ENCODE results near the gene PAX7.

Gene PAX7

GRCh38 chr1:18769140-18769539, 138.5 kb downstream of the PAX7 start:
- DNase-seq: no peak

- no peak for DNase-seq
Measured at GRCh38 chr1:18770799-18771198, 140.2 kb downstream of the PAX7 start.

- DNase-seq: no peak
Measured at GRCh38 chr1:18773753-18774152, 143.1 kb downstream of the PAX7 start.

- no peak for DNase-seq
Measured at GRCh38 chr1:18775341-18775740, 144.7 kb downstream of the PAX7 start.

GRCh38 chr1:18776777-18777176, 146.1 kb downstream of the PAX7 start:
- DNase-seq: no peak

GRCh38 chr1:18778437-18778836, 147.8 kb downstream of the PAX7 start:
- no peak for DNase-seq

GRCh38 chr1:18781031-18781430, 150.4 kb downstream of the PAX7 start:
- no peak for DNase-seq

GRCh38 chr1:18783705-18784481, 153.2 kb downstream of the PAX7 start:
- DNase-seq: no peak

- DNase-seq: no peak
Measured at GRCh38 chr1:18784482-18784831, 153.8 kb downstream of the PAX7 start.

- DNase-seq: no peak
Measured at GRCh38 chr1:18786149-18786548, 155.5 kb downstream of the PAX7 start.

- no peak for DNase-seq
Measured at GRCh38 chr1:18787825-18788385, 157.3 kb downstream of the PAX7 start.

GRCh38 chr1:18789246-18789645, 158.6 kb downstream of the PAX7 start:
- DNase-seq: no peak

- no peak for DNase-seq
Measured at GRCh38 chr1:18792747-18793146, 162.1 kb downstream of the PAX7 start.

- DNase-seq: no peak
Measured at GRCh38 chr1:18793164-18793563, 162.5 kb downstream of the PAX7 start.

GRCh38 chr1:18794051-18794450, 163.4 kb downstream of the PAX7 start:
- DNase-seq: no peak

GRCh38 chr1:18794561-18794960, 163.9 kb downstream of the PAX7 start:
- no peak for DNase-seq

GRCh38 chr1:18795002-18795689, 164.5 kb downstream of the PAX7 start:
- DNase-seq: no peak

- DNase-seq: no peak
Measured at GRCh38 chr1:18796950-18797349, 166.3 kb downstream of the PAX7 start.

All from CD4-positive, alpha-beta T cell treated with Interleukin-1 beta for 1 hour (primary cell).